Measurements from ENCODE around the gene CYP39A1. TPM values are rescaled to one million over a fixed set of nuclear protein-coding genes. Genes with fewer than 3 reads are reported as not detected.
A peak's percentile ranks its signal among the peaks of the same experiment; 100 is the strongest.

CYP39A1 gene
- total RNA-seq, 4 donors from 2014 or later = 1.6 to 10.2 (median 2.3) TPM; not detected in 1

DNA sequence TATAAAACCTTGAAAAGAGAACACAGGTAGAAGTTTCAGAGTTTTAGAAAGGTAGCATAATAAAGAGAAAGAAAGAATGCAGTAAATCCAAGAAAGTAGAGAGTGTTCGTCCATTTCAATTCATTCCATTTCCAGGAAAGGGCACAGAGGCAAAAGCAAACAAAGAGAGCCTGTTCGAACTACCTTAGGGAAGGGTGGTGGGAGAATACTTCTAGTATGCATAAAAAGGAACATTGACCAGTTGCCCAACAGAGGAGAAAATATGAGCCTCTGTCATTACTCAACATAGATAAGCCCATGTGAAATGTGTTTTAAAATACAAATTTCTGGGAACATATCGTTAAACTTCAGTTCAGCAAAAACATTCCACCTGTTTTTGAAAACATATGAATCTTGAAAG, 60.6 kb downstream of the CYP39A1 start:
- no peaks in the 10 kb centered on the region for H3K4me1 ChIP-seq
- peaks cover 0 to 4% of the 10 kb centered on the region in 2 donors for H3K9me3 ChIP-seq
- H3K36me3 ChIP-seq = no peaks in the 10 kb centered on the region
- no peak for DNase-seq
- H3K27ac ChIP-seq = no peak overlapping the region
- 78 to 82% methylated on average over 3 of the region's 3 CpGs for WGBS, 2 donors (ENCODE audit: low coverage in 1 of 2)
- H3K27me3 ChIP-seq = no peaks in the 10 kb centered on the region
- in situ Hi-C loops (cut with MboI; ENCODE audit: low pct_ligation_motif_present in 1 of 4, low pct_unique_long_range_greater_than_20kb in 1 of 4, low sequenced_read_pairs in 3 of 4) (no loop called here), intact Hi-C loops (cut with DNase I; ENCODE audit: low total_unique reads) (no loop called here)
- no peak for TF ChIP-seq POLR2A (IDR thresholded peaks at IDR 0.05)
- TF ChIP-seq, protein P1, sequence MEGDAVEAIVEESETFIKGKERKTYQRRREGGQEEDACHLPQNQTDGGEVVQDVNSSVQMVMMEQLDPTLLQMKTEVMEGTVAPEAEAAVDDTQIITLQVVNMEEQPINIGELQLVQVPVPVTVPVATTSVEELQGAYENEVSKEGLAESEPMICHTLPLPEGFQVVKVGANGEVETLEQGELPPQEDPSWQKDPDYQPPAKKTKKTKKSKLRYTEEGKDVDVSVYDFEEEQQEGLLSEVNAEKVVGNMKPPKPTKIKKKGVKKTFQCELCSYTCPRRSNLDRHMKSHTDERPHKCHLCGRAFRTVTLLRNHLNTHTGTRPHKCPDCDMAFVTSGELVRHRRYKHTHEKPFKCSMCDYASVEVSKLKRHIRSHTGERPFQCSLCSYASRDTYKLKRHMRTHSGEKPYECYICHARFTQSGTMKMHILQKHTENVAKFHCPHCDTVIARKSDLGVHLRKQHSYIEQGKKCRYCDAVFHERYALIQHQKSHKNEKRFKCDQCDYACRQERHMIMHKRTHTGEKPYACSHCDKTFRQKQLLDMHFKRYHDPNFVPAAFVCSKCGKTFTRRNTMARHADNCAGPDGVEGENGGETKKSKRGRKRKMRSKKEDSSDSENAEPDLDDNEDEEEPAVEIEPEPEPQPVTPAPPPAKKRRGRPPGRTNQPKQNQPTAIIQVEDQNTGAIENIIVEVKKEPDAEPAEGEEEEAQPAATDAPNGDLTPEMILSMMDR (IDR thresholded peaks at IDR 0.05) = no peak
- H3K4me3 ChIP-seq = no peak overlapping the region

DNA sequence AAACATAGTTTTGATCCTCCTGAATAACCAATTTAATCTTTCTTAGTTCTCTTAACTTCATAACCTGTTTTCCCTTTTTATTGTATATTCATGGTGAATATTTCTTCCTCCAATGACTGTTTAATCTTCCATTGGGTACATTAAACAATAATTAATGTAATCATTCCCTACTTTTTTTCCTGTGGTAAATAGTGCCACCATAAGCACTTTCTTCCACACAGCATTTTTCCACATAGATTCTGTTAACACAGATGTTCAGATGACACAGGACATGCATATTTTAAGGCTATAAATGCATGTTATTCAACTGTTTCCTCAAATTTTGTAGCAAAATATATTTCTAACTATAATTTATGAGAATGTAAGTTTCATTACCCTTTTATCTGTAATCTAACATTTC, 61.9 kb downstream of the CYP39A1 start:
- no peaks in the 10 kb centered on the region for H3K4me1 ChIP-seq
- H3K4me3 ChIP-seq = no peak overlapping the region
- no peak for TF ChIP-seq EP300 (IDR thresholded peaks at IDR 0.05; ENCODE audit: low read depth)
- TF ChIP-seq POLR2AphosphoS5 (IDR thresholded peaks at IDR 0.05) = no peak
- TF ChIP-seq, protein P1 (IDR thresholded peaks at IDR 0.05) = no peak
- no peak for TF ChIP-seq POLR2A (IDR thresholded peaks at IDR 0.05)
- no peak for DNase-seq
- no peaks in the 10 kb centered on the region for H3K27me3 ChIP-seq
- H3K36me3 ChIP-seq = no peaks in the 10 kb centered on the region
- intact Hi-C loops (cut with DNase I; ENCODE audit: low total_unique reads) (no loop called here), in situ Hi-C loops (cut with MboI; ENCODE audit: low pct_ligation_motif_present in 1 of 4, low pct_unique_long_range_greater_than_20kb in 1 of 4, low sequenced_read_pairs in 3 of 4) (no loop called here)
- H3K9me3 ChIP-seq = peaks cover 0 to 4% of the 10 kb centered on the region in 2 donors
- H3K27ac ChIP-seq = no peak overlapping the region

DNA sequence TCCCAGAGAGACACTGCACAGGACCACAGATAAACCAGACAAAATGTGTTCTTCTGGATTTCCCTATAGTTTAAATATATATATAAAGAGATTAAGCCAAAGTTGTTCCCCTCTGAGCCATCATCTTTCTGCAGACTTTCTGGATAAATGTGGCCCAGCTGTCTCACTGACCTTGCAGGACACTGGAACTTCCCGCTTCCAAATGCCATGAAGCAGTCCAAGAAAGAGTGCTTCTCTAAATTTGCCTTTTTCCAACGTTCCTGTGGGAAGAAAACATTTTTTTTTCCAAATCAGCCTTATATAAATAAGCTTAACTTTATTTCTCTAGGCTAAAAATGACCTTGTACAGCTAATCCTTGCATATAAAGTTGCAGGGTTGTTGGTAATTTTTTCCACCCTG, 65.7 kb downstream of the CYP39A1 start:
- Histone ChIP-seq H3K4me3 (no peak overlapping the region), H3K27ac (peak overlapping the region; percentile 11 to 24 (median 14)), H3K27me3 (no peaks in the 10 kb centered on the region), H3K36me3 (no peaks in the 10 kb centered on the region), H3K4me1 (peaks cover 0 to 8% (median 2%) of the 10 kb centered on the region in 4 donors), H3K9me3 (no peaks in the 10 kb centered on the region)
- in situ Hi-C loops (cut with MboI; ENCODE audit: low pct_ligation_motif_present in 1 of 4, low pct_unique_long_range_greater_than_20kb in 1 of 4, low sequenced_read_pairs in 3 of 4) (no loop called here), intact Hi-C loops (cut with DNase I; ENCODE audit: low total_unique reads) (no loop called here)
- 56 to 71% methylated on average over 2 of the region's 2 CpGs for WGBS, 2 donors (ENCODE audit: low coverage in 1 of 2)
- TF ChIP-seq EP300 (IDR thresholded peaks at IDR 0.05; ENCODE audit: low read depth) (no peak), POLR2AphosphoS5 (IDR thresholded peaks at IDR 0.05) (no peak), POLR2A (IDR thresholded peaks at IDR 0.05) (no peak)
- TF ChIP-seq, protein P1 (IDR thresholded peaks at IDR 0.05) = no peak
- DNase-seq = no peak

DNA sequence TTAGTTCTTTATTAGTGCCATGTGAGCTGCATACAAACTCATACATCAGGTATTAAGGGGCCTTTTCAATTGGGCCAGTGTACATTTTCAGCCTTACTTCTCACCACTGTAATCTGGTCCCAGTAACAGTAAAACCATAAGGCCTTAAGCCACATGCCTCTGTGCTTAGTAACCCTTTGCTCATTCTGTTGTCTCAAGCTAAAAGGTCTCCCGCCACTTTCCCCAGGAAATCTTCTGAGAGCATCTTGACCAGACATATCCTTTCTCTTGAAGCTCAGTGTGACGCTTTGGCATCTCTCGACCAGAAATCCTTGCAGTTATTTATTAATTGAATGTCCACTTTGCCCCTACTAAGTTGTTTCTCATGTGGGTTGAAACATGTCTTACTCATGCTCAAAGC, 68.0 kb downstream of the CYP39A1 start:
- no peak for DNase-seq
- H3K27ac ChIP-seq = peak overlapping the region in 1 of 4 donors; percentile 18
- 79 to 93% methylated on average over 3 of the region's 3 CpGs for WGBS, 2 donors (ENCODE audit: low coverage in 1 of 2)
- TF ChIP-seq, protein P1 (IDR thresholded peaks at IDR 0.05) = no peak
- TF ChIP-seq POLR2AphosphoS5 (IDR thresholded peaks at IDR 0.05) (no peak), POLR2A (IDR thresholded peaks at IDR 0.05) (no peak), EP300 (IDR thresholded peaks at IDR 0.05; ENCODE audit: low read depth) (no peak)
- peaks cover 0 to 8% (median 3%) of the 10 kb centered on the region in 4 donors for H3K4me1 ChIP-seq
- no peaks in the 10 kb centered on the region for H3K27me3 ChIP-seq
- in situ Hi-C loops (cut with MboI; ENCODE audit: low pct_ligation_motif_present in 1 of 4, low pct_unique_long_range_greater_than_20kb in 1 of 4, low sequenced_read_pairs in 3 of 4) = no loop called here
- H3K36me3 ChIP-seq = no peaks in the 10 kb centered on the region
- H3K9me3 ChIP-seq = no peaks in the 10 kb centered on the region
- no peak overlapping the region for H3K4me3 ChIP-seq
- intact Hi-C loops (cut with DNase I; ENCODE audit: low total_unique reads) = no loop called here

All from transverse colon (tissue), 4 donors.